Gastrocnemius medialis (tissue), 4 donors: ENCODE data around the gene KDM1A. TPM values are rescaled to one million over a fixed set of nuclear protein-coding genes. Genes with fewer than 3 reads are reported as not detected.

Experiments used
- ATAC-seq, 2 donors: fragments of 150-250 bp; one replicate each; pipeline ENCODE4 v1.9.1; 2016
- DNase-seq, 2 donors: peaks; one replicate each; pipeline ENCODE4 v3.0.0-alpha.2; 2019
- H3K27ac ChIP-seq, 4 donors: fragments of 200-600 bp; sonication (generic); 1 replicate in 1 of 4; 2 replicates in 3 of 4; pipeline ENCODE4 v1.5.1; 2016 to 2018; ENCODE audit warnings: mild to moderate bottlenecking in 2 of 4, moderate library complexity in 1 of 4
- H3K27me3 ChIP-seq, 3 donors: fragments of 200-600 bp; sonication (generic) in 2 of 3; 1 replicate in 1 of 3; 2 replicates in 2 of 3; pipeline versions ENCODE4 v1.5.1 to v1.6.0; 2016 to 2019; ENCODE audit warnings: mild to moderate bottlenecking in 1 of 3, moderate library complexity in 1 of 3
- H3K36me3 ChIP-seq, 2 donors: fragments of 200-600 bp; sonication (generic) in 1 of 2; one replicate each; pipeline ENCODE4 v1.5.1; 2017 to 2018
- H3K4me1 ChIP-seq, 2 donors: fragments of 200-600 bp; sonication (generic) in 1 of 2; one replicate each; pipeline ENCODE4 v1.5.1; 2016 to 2017; ENCODE audit warnings: mild to moderate bottlenecking in 2 of 2
- H3K4me3 ChIP-seq, 4 donors: fragments of 200-600 bp; sonication (generic) in 3 of 4; 1 replicate in 1 of 4; 2 replicates in 3 of 4; pipeline ENCODE4 v1.5.1; 2016 to 2019; ENCODE audit warnings: mild to moderate bottlenecking in 2 of 4
- H3K9me3 ChIP-seq, 3 donors: fragments of 200-600 bp; sonication (generic) in 2 of 3; 1 replicate in 1 of 3; 2 replicates in 2 of 3; pipeline ENCODE4 v1.5.1; 2016 to 2019
- CTCF ChIP-seq, 5 experiments: fragments of 450-650 bp in 3 of 5; fragments of 200-600 bp in 2 of 5; sonication (generic) in 2 of 5; IDR thresholded peaks in 4 of 5; conservative IDR thresholded peaks in 1 of 5; 1 replicate in 4 of 5; 2 replicates in 1 of 5; pipeline ENCODE4 v1.5.1; 2016 to 2019; ENCODE audit warnings: antibody characterized with exemption in 5 of 5, mild to moderate bottlenecking in 3 of 5, moderate library complexity in 3 of 5
- POLR2A ChIP-seq, 2 donors: fragments of 450-650 bp; IDR thresholded peaks; one replicate each; pipeline ENCODE4 v1.6.1; 2017; ENCODE audit warnings: antibody characterized with exemption in 2 of 2, mild to moderate bottlenecking in 2 of 2, moderate library complexity in 2 of 2
- in situ Hi-C, 4 donors: fragments of 200-750 bp; cut with MboI; loops; one replicate each; pipeline versions ENCODE4 v1.15.0 to v1.8.0; 2017; ENCODE audit warnings: low sequenced_read_pairs in 4 of 4
- intact Hi-C: fragments of 100-400 bp; cut with DNase I; formaldehyde crosslinking; loops from one replicate; pipeline ENCODE4 v1.15.1; 2023; ENCODE audit warnings: low total_unique reads
- total RNA-seq, 4 donors: library from RNA; depleted of rRNA; stranded (reverse); fragments of >200 nt; gene quantifications; one replicate each; pipeline versions ENCODE4 v1.1.0 to v1.2.3, GENCODE V29; 2016

The KDM1A gene
- total RNA-seq, 4 donors from 2014 or later: 46.0 to 76.2 (median 58.7) TPM

GRCh38 chr1:23050201-23050600, 30.9 kb downstream of the KDM1A start:
- no peak overlapping the region for H3K4me3 ChIP-seq
- TF ChIP-seq CTCF (IDR thresholded peaks at IDR 0.05 in 4 of 5, conservative IDR thresholded peaks at IDR 0.05 in 1 of 5) (no peak), POLR2A (IDR thresholded peaks at IDR 0.05) (no peak)
- H3K27me3 ChIP-seq: no peaks in the 10 kb centered on the region
- H3K36me3 ChIP-seq: peaks cover 4 to 27% of the 10 kb centered on the region in 2 donors
- no peak for DNase-seq
- in situ Hi-C loops (no loop called here), intact Hi-C loops (no loop called here)
- H3K4me1 ChIP-seq: no peaks in the 10 kb centered on the region
- no peaks in the 10 kb centered on the region for H3K9me3 ChIP-seq
- ATAC-seq: no peak
- H3K27ac ChIP-seq: no peak overlapping the region

- no peaks in the 10 kb centered on the region for H3K9me3 ChIP-seq
- TF ChIP-seq CTCF (IDR thresholded peaks at IDR 0.05 in 4 of 5, conservative IDR thresholded peaks at IDR 0.05 in 1 of 5) (no peak), POLR2A (IDR thresholded peaks at IDR 0.05) (no peak)
- no peaks in the 10 kb centered on the region for H3K4me1 ChIP-seq
- DNase-seq (no peak), ATAC-seq (no peak)
- no peak overlapping the region for H3K27ac ChIP-seq
- H3K27me3 ChIP-seq: no peaks in the 10 kb centered on the region
- no peak overlapping the region for H3K4me3 ChIP-seq
- in situ Hi-C loops: no loop called here
- peaks cover 4 to 34% of the 10 kb centered on the region in 2 donors for H3K36me3 ChIP-seq
- intact Hi-C loops: no loop called here
These were observed 32.1 kb downstream of the KDM1A start for GRCh38 chr1:23051290-23051909.

GRCh38 chr1:23057301-23057700, 38.0 kb downstream of the KDM1A start:
- ATAC-seq (no peak), DNase-seq (no peak)
- Histone ChIP-seq H3K27ac (no peak overlapping the region), H3K4me3 (no peak overlapping the region), H3K27me3 (no peaks in the 10 kb centered on the region), H3K9me3 (no peaks in the 10 kb centered on the region), H3K4me1 (no peaks in the 10 kb centered on the region), H3K36me3 (peaks cover 4 to 71% of the 10 kb centered on the region in 2 donors)
- intact Hi-C loops: no loop called here
- TF ChIP-seq CTCF (IDR thresholded peaks at IDR 0.05 in 4 of 5, conservative IDR thresholded peaks at IDR 0.05 in 1 of 5) (no peak), POLR2A (IDR thresholded peaks at IDR 0.05) (no peak)
- in situ Hi-C loops: no loop called here

GRCh38 chr1:23062271-23062670, 43.0 kb downstream of the KDM1A start:
- peaks cover 0 to 53% of the 10 kb centered on the region in 2 donors for H3K36me3 ChIP-seq
- no peaks in the 10 kb centered on the region for H3K9me3 ChIP-seq
- H3K27ac ChIP-seq: no peak overlapping the region
- ATAC-seq (no peak), DNase-seq (no peak)
- H3K4me3 ChIP-seq: no peak overlapping the region
- in situ Hi-C loops (no loop called here), intact Hi-C loops (no loop called here)
- no peaks in the 10 kb centered on the region for H3K4me1 ChIP-seq
- H3K27me3 ChIP-seq: no peaks in the 10 kb centered on the region
- TF ChIP-seq CTCF (IDR thresholded peaks at IDR 0.05 in 4 of 5, conservative IDR thresholded peaks at IDR 0.05 in 1 of 5) (no peak), POLR2A (IDR thresholded peaks at IDR 0.05) (no peak)

GRCh38 chr1:23065385-23065784, 46.1 kb downstream of the KDM1A start:
- no peak for DNase-seq
- Histone ChIP-seq H3K9me3 (no peaks in the 10 kb centered on the region), H3K4me1 (no peaks in the 10 kb centered on the region), H3K27ac (no peak overlapping the region), H3K27me3 (no peaks in the 10 kb centered on the region), H3K36me3 (peaks cover 0 to 51% of the 10 kb centered on the region in 2 donors), H3K4me3 (no peak overlapping the region)
- no peak for TF ChIP-seq CTCF (IDR thresholded peaks at IDR 0.05 in 4 of 5, conservative IDR thresholded peaks at IDR 0.05 in 1 of 5)
- TF ChIP-seq POLR2A (IDR thresholded peaks at IDR 0.05): no peak
- ATAC-seq: no peak
- in situ Hi-C loops (no loop called here), intact Hi-C loops (no loop called here)
